Spleen (tissue), 7 donors: ENCODE measurements around the gene KCNH5.

Experiments
- POLR2A ChIP-seq, 3 donors: fragments of 450-650 bp; IDR thresholded peaks; one replicate each; pipeline ENCODE4 v1.5.1; 2017; ENCODE audit warnings: antibody characterized with exemption in 3 of 3, mild to moderate bottlenecking in 1 of 3
- POLR2AphosphoS5 ChIP-seq, 3 donors: sonication (generic); formaldehyde crosslinking; IDR thresholded peaks; one replicate each; pipeline ENCODE4 v1.5.1; 2017; ENCODE audit warnings: antibody characterized with exemption in 3 of 3
- TF ChIP-seq, protein P1 (sequence below), 11 experiments: fragments of 200-600 bp in 7 of 11; fragments of 450-650 bp in 4 of 11; sonication (generic) in 4 of 11; IDR thresholded peaks in 8 of 11; conservative IDR thresholded peaks in 3 of 11; 1 replicate in 7 of 11; 2 replicates in 4 of 11; pipeline versions ENCODE4 v1.4.0 to v1.8.0; 2016 to 2021; ENCODE audit warnings: antibody characterized with exemption in 11 of 11, inconsistent platforms in 4 of 11, mild to moderate bottlenecking in 1 of 11
- donor health status: DM: no; HTN: no; CAD: no; lungs with moderate emphysema.
- donor health status: DM: no; HTN: no; CAD: no.
- donor health status: DM: no; HTN: no; CAD: no.

DNA sequence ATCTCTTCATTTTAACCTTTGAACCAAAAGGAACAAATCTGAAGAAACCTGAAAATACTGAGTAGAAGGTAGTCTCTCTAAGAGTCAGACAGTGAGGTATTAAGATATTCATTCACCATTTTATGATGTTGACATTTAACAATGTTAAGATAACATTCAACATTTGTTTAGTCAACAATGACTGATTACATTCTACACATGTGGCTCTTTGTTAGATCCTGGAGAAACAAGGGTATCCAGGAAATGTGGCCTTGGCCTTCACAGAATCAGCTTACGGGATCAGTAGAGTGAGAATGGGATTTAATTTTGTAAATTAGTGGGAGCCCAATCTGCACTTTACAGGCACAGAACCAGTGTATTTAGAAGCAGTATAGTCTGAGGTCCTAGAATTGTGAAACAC is 355.5 kb downstream of the KCNH5 start:
- TF ChIP-seq, protein P1, sequence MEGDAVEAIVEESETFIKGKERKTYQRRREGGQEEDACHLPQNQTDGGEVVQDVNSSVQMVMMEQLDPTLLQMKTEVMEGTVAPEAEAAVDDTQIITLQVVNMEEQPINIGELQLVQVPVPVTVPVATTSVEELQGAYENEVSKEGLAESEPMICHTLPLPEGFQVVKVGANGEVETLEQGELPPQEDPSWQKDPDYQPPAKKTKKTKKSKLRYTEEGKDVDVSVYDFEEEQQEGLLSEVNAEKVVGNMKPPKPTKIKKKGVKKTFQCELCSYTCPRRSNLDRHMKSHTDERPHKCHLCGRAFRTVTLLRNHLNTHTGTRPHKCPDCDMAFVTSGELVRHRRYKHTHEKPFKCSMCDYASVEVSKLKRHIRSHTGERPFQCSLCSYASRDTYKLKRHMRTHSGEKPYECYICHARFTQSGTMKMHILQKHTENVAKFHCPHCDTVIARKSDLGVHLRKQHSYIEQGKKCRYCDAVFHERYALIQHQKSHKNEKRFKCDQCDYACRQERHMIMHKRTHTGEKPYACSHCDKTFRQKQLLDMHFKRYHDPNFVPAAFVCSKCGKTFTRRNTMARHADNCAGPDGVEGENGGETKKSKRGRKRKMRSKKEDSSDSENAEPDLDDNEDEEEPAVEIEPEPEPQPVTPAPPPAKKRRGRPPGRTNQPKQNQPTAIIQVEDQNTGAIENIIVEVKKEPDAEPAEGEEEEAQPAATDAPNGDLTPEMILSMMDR (IDR thresholded peaks at IDR 0.05 in 8 of 11, conservative IDR thresholded peaks at IDR 0.05 in 3 of 11): no peak
- TF ChIP-seq POLR2A (IDR thresholded peaks at IDR 0.05) (no peak), POLR2AphosphoS5 (IDR thresholded peaks at IDR 0.05) (no peak)
